HG02970 (cell line): ENCODE measurements around the gene MTG2.
"Not testable (repeated sequence)": the region's sequence is repeated elsewhere in the genome, so short reads cannot be mapped to it uniquely, and the experiment has no call there.

ENCODE experiments used
- ATAC-seq: cut with Tn5 transposase; IDR thresholded peaks from one replicate; pipeline ENCODE4 v1.9.1; 2021; ENCODE audit warnings: mild to moderate bottlenecking, moderate library complexity, moderate number of reproducible peaks; ENCODE audit not compliant: unreplicated experiment, low FRiP score

The MTG2 gene

GRCh38 chr20:62143957-62144825, 38.6 kb upstream of the MTG2 start:
- ATAC-seq: peak; percentile 4

GRCh38 chr20:62145688-62146018, 37.2 kb upstream of the MTG2 start:
- no peak for ATAC-seq

GRCh38 chr20:62146019-62146755, 36.6 kb upstream of the MTG2 start:
- ATAC-seq: no peak

GRCh38 chr20:62147125-62147524, 35.7 kb upstream of the MTG2 start:
- no peak for ATAC-seq

DNA sequence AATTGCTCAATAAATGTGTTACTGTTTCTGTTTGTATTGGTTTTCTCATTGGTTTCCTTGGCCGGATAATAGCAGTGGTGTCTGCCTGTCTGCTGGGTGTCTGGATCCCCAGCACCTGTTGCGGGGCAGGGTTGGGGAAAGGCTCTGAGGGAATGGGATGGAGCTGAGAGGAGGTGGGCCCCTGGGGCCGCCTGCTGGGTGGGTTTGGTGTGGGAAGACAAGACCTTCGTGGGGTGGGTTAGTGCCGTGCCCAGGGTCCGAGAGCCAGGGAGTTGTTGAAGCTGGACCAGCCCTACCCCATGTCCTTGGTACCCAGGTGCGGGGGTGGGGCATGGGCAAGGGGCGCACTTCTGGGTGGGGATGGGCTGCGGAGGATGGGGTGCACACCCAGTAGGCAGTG, 35.3 kb upstream of the MTG2 start:
- no peak for ATAC-seq

GRCh38 chr20:62148383-62148782, 34.4 kb upstream of the MTG2 start:
- ATAC-seq: not testable (repeated sequence)

DNA sequence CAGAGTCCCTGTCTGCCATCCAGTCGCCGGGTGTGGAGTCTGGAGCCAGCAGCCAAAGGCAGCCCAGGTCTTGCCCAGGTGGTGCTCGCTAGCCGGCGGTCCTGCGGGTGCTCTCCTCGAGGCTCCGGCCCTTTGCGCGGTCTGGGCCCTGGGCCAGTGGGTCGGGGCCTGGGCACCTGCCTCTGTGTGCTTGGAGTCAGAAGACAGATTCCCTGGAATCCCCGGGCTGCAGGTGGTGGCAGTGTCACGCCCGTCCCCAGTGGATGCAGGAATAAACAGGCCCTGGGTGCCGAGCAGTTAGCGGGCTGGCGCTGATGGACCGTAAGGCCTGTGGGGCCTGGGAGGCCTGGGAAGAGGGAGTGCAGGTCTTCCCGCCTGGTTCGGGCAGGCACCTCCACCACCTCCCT, 33.9 kb upstream of the MTG2 start:
- ATAC-seq: no peak

DNA sequence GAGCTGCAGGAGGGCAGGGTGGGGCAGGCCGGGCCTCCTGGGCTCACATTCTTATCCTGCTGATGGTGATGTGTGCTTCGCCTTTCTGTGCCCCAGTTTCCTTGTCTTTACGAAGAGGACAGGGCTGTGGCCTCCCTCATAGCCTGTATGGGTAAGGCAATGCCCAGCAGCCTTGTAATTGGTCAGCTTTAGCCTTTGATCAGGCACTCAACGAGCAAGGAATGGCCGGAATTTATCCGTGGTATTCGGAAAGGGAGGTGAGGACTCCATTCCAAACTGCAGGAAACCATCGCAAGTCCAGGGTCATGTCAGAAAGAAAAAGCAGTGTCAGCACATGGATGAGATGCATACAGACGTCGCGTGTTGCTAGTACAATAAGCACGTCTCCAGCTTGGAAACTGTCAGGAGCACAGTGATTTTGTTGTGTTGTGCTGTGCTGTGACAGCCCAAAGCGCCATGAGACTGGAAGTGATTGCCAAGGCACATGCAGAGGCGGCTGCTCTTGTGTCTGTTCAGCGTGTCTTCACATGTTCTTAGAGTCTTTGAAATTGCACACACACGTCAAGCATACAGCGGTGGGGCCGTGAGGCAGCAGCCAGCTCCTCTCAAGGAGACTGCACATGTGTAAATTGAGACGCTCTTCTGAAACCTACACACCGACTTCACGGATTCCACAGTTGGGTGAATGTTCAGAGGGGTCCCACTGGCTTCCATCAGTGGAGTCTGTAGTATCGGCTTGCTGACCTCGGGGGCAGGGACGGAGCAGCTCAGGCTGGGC, 33.1 kb upstream of the MTG2 start:
- no peak for ATAC-seq

- no peak for ATAC-seq
Measured at GRCh38 chr20:62150310-62150575, 32.6 kb upstream of the MTG2 start.

DNA sequence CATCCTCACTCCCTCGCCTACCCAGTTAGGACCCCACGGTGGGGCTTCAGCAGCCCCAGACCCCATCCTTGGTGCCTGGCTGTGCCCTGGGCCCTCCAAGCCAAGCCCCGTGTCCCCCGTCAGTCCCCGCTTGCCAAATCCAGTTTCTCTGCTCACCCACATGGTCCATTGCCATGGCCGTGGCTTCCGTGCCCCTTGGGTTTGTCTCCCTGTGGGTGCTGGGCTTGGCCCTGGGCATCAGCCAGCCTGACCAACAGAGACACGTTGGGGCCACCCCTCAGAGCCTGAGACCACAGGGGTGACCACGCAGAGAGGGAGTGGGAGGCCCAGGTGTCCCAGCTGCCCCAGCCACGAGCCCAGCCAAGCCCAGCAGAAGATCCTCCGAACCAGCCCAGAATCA, 31.6 kb upstream of the MTG2 start:
- no peak for ATAC-seq

- ATAC-seq: no peak
Measured at GRCh38 chr20:62151835-62152364, 30.9 kb upstream of the MTG2 start.

DNA sequence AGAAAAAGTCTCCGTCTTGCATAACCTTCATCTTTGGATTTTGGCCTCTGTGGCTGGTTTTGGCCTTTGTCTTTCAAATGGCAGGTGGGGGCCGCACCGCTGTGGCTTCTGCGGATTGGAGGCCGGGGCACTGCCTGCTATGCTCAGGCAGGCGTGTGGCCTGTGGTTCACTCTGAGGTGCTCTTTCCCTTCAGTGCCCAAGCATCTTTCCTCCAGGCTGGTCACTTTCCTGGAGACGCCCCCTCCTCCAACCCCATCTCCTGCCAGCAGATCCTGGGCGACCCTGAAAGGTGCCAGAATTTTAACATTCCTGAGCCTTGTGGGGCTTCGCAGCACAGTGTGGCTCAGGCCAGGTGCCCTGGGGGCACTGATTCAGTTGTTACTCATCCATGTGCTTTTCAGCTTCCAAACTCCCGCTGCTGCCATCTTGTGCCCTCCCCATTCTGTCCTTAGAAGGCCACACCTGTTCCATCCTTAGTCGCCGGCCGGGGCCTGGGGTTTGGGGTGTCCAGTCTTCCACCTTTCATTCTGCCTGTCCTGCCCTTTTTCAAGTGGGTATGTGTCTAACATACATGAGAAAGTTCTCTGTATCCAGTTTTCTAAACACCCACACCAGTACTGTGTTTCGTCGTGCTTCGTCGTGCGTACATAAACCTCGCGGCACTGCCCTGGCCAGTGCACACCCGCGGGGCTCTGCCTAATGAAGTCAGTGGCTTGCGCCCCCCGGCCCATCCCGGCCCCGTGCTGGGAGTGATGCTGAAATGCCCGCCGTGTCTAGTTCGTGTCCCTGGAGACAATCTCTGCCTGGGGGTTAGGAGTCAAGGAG, 27.2 kb upstream of the MTG2 start:
- no peak for ATAC-seq

DNA sequence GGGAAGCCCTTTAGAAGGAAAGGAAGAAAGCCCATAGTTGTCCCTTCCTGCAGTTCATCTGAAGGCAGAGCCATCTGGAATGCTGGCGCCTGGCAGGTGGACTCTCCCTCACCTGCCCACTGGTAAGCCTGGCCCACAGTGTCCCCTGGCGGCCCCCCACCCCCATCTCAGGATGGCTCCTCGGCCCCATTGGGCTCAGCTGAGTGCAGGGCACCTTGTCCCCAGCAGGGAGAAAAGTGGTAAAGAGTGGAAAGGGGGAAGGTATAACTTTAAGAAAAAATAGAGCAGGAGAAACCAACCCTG, 26.6 kb upstream of the MTG2 start:
- no peak for ATAC-seq

- ATAC-seq: no peak
Measured at GRCh38 chr20:62156592-62157386, 26.0 kb upstream of the MTG2 start.

GRCh38 chr20:62157387-62158087, 25.3 kb upstream of the MTG2 start:
- no peak for ATAC-seq

- no peak for ATAC-seq
Measured at GRCh38 chr20:62158088-62158400, 24.8 kb upstream of the MTG2 start.

DNA sequence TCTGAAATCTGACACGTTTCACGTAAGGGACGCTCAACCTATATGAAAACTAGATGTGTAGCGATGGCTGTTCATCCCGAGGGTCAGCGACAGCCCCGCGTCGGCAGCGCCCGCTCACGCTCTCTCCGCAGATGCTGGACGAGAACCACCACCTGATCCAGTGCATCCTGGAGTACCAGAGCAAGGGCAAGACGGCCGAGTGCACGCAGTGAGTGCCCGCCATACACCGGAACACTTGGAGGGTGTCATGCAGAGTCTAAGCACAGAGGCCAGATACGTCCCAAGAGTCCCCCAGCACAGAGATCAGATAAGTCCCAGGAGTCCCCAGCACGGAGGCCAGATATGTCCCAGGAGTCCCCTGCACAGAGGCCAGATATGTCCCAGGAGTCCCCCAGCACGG, 24.3 kb upstream of the MTG2 start:
- no peak for ATAC-seq

GRCh38 chr20:62159052-62159451, 23.8 kb upstream of the MTG2 start:
- no peak for ATAC-seq

- ATAC-seq: no peak
Measured at GRCh38 chr20:62159839-62160238, 23.0 kb upstream of the MTG2 start.
